GF-D8 (cell line): Measurements from ENCODE around the gene FAM186B.

Experiments
- DNase-seq: peaks from one replicate; lab custom pipeline; 2025; lab: John Stamatoyannopoulos, UW

The FAM186B gene

GRCh38 chr12:49537752-49538509, 67.5 kb downstream of the FAM186B start:
- no peak for DNase-seq
